Activated CD4-positive, alpha-beta T cell treated with anti-CD3 and anti-CD28 coated beads, Interleukin-2, amount 50 U/mL, for 48 hours (primary cell): ENCODE data around the gene ZFP57.

Experiments used
- DNase-seq, 2 experiments: peaks; one replicate each; pipeline ENCODE4 v3.0.0-alpha.2; 2020

The ZFP57 gene

GRCh38 chr6:29680904-29681303 is at the start of gene ZFP57:
Gene ZFP57, minus strand, starts transcription at chr6:29681152. Its CDS starts 4,149 bp downstream, at chr6:29677003.
- no peak for DNase-seq

DNA sequence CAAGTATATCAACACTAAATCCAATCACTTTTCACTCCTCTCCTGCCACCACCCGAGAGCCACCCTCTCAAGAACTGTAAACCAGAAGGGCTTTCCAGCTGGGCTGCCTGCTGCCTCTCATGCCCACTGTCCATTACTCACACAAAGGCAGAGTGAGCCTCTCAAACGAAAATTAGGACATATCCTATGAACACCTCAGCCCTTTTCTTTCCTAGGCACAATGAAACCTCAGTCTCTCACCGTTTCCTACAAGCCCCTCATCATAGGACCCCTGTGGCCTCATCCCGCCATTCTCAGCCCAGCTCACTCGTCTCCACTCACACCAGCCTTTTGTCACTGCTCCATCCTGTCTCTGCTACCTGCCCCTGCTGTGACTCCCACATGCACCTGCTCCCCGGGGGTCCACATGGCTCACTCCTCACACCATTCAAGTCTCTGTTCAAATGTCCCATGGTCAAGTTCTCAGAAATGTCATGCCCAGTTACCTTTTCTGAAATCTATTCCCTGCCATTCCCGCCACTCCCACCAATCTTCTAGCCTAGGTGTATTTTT is 49.7 kb upstream of the ZFP57 start:
- DNase-seq = no peak

DNA sequence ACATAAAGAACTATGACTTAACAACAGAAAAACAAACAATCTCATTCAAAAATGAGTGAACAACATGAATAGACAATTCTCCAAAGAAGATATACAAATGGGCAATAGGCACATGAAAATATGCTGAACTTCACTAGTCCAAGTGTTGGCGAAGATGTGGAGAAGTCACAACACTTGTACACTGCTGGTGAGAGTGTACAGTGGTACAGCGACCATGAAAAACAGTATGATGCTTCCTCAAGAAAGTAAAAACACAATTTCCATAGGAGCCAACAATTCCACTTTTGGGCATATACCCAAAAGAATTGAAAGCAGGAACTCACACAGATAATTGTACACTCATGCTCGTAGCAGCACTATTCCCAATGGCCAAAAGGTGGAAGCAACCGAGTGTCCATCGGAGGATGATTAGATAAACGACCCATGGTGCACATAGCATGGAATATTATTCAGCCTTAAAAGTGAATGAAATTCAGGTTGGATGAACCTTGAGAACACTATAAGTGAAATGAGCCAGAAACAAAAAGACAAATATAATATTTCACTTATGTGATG is 48.9 kb upstream of the ZFP57 start:
- DNase-seq = no peak

GRCh38 chr6:29728875-29729270 is 47.9 kb upstream of the ZFP57 start:
- no peak for DNase-seq

GRCh38 chr6:29728173-29728874 is 47.4 kb upstream of the ZFP57 start:
- DNase-seq = no peak

- no peak for DNase-seq
Measured at GRCh38 chr6:29727637-29728036, 46.7 kb upstream of the ZFP57 start.

DNA sequence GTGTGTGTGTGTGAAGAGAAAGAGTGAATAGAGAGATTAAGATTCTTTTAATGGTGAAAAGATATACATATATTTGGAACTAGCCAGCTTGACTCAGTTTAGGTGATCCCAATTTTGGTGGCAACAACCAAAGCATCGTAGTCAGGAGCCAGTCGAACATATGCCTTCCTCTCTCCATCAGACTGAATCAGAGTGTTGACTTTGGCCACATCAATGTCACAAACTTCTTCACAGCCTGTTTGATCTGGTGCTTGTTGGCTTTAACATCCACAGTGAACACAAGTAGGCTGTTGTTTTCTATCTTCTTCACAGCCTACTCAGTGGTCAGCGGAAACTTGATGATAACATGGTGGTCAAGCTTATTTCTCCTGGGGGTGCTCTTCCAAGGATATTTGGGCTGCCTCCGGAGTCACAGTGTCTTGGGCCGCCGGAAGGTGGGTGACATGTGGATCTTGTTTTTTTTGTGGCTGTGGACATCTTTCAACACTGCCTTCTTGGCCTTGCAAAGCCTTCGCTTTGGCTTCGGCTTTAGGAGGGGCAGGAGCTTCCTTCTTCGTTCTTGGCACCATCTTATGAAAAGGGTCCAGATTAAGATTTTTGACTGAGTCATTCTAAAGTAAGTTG is 45.7 kb upstream of the ZFP57 start:
- no peak for DNase-seq

GRCh38 chr6:29726001-29726400 is 45.0 kb upstream of the ZFP57 start:
- DNase-seq = no peak

DNA sequence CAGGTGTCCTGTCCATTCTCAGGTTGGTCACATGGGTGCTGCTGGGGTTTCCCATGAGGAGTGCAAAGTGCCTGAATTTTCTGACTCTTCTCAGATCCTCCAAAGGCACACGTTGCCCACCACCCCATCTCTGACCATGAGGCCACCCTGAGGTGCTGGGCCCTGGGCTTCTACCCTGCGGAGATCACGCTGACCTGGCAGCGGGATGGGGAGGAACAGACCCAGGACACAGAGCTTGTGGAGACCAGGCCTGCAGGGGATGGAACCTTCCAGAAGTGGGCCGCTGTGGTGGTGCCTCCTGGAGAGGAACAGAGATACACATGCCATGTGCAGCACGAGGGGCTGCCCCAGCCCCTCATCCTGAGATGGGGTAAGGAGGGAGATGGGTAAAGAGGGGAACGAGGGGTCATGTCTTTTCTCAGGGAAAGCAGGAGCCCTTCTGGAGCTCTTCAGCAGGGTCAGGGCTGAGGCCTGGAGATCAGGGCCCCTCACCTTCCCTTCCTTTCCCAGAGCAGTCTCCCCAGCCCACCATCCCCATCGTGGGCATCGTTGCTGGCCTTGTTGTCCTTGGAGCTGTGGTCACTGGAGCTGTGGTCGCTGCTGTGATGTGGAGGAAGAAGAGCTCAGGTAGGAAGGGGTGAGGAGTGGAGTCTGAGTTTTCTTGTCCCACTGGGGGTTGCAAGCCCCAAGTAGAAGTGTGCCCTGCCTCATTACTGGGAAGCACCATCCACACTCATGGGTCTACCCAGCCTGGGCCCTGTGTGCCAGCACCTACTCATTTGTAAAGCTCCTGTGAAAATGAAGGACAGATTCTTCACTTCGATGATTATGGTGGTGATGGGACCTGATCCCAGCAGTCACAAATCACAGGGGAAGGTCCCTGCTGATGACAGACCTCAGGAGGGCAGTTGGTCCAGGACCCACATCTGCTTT is 44.3 kb upstream of the ZFP57 start:
- DNase-seq = no peak

DNA sequence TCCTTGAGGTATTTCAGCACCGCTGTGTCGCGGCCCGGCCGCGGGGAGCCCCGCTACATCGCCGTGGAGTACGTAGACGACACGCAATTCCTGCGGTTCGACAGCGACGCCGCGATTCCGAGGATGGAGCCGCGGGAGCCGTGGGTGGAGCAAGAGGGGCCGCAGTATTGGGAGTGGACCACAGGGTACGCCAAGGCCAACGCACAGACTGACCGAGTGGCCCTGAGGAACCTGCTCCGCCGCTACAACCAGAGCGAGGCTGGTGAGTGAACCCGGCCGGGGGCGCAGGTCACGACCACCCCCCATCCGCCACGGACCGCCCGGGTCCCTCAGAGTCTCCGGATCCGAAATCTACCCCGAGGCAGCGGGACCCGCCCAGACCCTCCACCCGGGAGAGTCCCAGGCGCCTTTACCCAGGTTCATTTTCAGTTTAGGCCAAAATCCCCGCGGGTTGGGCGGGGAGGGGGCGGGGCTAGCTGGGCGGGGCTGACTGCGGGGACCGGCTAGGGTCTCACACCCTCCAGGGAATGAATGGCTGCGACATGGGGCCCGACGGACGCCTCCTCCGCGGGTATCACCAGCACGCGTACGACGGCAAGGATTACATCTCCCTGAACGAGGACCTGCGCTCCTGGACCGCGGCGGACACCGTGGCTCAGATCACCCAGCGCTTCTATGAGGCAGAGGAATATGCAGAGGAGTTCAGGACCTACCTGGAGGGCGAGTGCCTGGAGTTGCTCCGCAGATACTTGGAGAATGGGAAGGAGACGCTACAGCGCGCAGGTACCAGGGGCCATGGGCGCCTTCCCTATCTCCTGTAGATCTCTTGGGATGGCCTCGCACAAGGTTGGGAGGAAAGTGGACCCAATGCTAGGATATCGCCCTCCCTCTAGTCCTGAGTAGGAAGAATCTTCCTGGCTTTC is 43.0 kb upstream of the ZFP57 start:
- DNase-seq = peak; percentile 84 to 85

GRCh38 chr6:29723262-29723665 is 42.3 kb upstream of the ZFP57 start, which contains the start of gene HLA-F:
Gene HLA-F, plus strand, starts transcription at chr6:29723434. Its CDS starts 30 bp downstream, at chr6:29723464.
- peak; percentile 80 to 87 for DNase-seq

- DNase-seq = no peak
Measured at GRCh38 chr6:29720863-29721262, 39.9 kb upstream of the ZFP57 start.

- no peak for DNase-seq
Measured at GRCh38 chr6:29710281-29710941, 29.5 kb upstream of the ZFP57 start.

DNA sequence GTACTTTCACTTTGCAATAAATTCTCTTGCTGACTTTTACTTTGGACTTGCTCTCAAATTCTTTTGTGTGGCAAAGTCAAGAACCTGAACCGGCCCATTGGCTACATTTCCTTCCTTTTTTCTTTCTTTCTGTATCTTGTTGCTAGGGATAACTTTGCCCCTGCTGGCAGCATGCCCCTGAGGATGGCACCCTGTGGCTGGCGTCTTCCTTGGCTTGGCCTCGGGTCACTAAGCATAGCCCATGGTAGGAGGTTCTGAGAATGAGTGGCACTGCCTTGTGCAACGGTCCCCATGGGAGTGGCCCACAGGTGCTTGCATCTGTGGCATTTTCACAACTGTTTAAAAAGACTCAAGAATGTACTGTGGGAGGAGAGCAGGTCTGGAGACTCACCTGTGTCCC is 28.2 kb upstream of the ZFP57 start:
- no peak for DNase-seq

DNA sequence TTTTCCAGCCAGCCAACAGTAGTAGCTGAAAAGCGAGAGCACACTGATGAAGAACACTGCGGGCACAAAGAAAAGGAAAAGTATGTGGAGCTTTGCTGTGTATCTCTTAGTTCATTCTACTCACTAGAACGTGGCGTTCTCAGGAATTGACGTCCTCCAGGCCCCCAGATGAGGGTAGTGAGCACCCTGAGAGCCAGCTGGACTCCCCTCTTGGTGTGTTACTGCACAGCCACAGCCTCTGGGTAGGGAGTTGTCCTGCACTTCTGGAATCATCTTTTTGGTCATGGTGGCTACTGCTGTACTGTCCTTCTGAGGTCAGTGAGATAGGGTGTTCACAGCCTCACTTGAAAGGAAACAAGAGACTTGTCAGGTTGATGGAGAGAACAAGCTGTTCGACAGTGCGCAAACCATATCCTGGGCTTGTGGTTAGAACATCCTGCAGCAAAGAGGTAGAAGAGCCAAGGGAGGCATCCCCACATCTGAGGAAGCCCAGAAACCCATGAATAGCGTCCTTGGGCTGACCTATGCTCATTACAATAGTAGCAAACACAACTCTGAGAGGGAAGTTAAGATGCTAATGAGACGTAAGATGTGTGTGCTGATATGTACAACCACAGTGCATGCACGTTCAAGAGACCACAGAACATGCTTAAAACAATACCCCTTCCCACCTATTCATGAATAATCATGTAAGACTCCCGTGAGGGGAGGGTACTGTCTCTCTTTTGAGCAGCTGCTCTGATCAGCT is 27.7 kb upstream of the ZFP57 start:
- peak in 1 of 2 experiments; percentile 48 for DNase-seq

DNA sequence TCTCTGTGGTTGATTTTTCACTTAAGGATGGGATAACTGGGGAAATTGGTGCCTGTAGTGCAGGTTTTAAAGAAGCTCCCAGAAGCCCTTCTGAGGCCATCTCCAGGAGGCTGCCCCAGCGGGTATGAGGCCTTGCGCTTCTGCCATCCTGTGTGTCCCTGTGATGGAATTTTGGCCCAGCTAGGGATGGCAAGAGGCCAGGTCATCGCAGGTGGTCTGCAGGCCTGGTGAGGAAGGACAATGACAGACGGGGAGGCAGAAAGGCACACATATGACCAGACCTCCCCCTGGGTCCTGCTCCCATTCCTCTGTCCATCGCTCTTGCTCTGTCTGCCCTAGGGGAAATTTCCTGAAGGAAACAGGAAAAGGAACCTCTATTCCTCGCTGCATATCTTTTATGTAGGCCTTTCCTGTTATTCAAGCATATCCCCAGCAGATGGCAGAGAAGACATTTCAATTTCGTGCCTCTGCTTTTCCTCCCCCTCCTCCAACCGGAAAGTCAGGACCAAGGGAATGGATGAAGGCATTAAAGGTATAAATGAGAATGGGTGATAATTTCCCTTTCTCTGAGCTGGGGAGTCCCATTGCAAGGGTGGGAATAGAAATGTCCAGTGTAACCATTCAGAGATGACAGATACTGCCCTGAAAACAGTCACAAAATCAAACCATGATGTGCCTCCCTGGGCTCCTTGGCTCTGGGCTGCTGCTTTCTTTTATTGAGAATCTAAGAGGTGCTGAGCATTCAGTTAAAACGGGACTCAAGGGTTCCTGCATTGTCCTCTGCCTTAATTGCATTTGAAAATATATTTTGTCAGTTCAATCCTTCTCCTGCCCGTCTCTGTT is 24.7 kb upstream of the ZFP57 start:
- no peak for DNase-seq

DNA sequence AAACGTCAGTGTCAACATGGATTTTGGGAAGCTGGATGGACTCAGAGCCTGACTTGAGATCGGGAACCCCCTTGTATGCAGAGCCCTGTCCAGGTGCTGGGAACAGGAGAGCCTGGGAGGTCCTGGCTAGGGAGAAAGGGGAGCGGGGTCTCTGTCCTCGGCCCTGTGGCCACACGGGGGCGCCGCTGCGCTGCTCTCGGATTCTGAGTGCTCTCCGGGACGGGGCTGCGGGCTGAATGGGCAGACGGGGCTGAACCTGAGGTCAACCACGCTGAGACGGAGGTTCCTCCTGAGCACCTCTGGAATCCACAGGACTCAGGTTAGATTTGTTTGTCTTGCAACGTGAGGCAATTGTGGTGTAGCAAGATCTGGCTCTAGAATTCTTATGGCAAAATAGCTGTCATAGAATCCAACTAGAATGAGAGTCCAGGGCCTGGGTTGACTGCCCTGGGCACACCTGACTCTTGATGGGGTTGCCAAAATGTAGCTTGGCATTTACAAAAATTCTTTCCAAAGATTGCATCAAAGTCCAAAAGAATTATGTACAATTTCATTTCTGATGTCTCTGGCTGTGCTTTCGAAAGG is 21.7 kb upstream of the ZFP57 start:
- peak; percentile 87 to 90 for DNase-seq

DNA sequence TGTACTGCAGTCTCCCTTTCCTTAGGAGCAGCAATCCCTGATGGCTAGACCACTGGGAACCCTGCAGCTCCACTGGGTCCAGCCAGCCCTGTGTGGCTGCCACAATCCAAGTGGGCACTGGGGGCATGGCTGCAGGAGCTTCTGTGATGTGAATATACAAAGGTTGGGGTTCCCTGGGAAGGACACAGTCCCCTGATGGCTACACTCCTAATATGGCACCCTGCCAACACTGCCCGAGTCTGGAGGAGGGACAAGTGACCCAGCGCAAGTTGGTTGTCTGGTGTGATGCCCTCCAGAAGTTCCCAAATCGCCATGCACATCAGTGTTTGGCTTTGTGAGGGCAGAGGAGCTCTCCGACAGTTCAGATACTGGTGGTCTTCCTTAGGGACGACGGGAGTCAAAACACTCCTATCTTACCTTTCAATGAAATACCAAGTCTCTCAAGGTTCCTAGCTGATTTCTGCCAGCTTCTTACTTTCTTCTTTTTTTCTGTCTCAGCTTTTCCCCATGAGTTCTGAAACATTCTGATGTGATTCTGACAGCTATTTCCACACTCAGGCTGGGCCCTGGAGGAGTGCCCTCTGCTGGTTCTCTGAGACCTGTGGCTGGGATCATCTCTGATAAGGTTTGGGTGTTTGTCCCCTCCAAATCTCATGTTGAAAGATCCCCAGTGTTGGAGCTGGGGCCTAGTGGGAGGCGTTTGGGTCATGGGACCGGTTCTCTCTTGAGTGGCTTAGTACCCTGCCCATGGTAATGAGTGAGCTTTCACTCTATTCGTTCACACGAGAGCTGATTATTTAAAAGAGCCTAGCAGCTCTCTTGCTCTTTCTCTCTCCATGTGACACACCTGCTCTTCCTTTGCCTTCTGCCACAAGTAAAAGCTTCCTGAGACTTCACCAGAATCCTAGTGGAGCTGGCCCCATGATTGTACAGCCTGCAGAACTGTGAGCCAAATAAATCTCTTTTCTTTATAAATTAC is 15.5 kb upstream of the ZFP57 start:
- DNase-seq = no peak
